Cardiac fibroblast (primary cell): ENCODE results near the gene ZNF548.

Source experiments
- DNase-seq, 2 donors: peaks; one replicate each; pipeline versions ENCODE4 v3.0.0 to v3.0.0-alpha.2; 2010; ENCODE audit warnings: low read depth in 2 of 2
- H3K4me3 ChIP-seq, 2 donors: replicated peaks in 1 of 2; 1 replicate in 1 of 2; 2 replicates in 1 of 2; pipeline ENCODE4 v1.5.1; 2011; ENCODE audit warnings: low read depth in 2 of 2, low read length in 2 of 2, mild to moderate bottlenecking in 2 of 2, moderate library complexity in 1 of 2
- TF ChIP-seq, protein P1 (sequence below): IDR thresholded peaks from one replicate; pipeline ENCODE4 v1.5.1; 2011; ENCODE audit warnings: low read depth, mild to moderate bottlenecking, low read length, inconsistent platforms

Gene ZNF548

DNA sequence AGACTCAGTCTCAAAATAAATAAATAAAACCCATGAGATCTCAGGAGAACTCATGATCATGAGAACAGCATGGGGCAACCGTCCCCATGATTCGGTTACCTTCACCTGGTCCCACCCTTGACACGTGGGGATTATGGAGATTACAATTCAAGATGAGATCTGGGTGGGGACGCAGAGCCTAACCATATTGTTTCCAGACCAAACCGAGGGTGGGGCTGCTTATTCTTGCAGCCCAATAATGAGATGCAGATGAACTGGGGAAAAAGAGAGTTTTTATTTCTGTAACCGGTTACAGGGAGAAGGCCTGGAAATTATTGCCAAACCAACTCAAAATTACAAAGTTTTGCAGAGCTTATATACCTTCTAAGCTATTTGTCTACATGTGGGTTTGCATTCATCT, 13.5 kb upstream of the ZNF548 start:
- DNase-seq = no peak
- no peak overlapping the region for H3K4me3 ChIP-seq
- TF ChIP-seq, protein P1, sequence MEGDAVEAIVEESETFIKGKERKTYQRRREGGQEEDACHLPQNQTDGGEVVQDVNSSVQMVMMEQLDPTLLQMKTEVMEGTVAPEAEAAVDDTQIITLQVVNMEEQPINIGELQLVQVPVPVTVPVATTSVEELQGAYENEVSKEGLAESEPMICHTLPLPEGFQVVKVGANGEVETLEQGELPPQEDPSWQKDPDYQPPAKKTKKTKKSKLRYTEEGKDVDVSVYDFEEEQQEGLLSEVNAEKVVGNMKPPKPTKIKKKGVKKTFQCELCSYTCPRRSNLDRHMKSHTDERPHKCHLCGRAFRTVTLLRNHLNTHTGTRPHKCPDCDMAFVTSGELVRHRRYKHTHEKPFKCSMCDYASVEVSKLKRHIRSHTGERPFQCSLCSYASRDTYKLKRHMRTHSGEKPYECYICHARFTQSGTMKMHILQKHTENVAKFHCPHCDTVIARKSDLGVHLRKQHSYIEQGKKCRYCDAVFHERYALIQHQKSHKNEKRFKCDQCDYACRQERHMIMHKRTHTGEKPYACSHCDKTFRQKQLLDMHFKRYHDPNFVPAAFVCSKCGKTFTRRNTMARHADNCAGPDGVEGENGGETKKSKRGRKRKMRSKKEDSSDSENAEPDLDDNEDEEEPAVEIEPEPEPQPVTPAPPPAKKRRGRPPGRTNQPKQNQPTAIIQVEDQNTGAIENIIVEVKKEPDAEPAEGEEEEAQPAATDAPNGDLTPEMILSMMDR = no peak

DNA sequence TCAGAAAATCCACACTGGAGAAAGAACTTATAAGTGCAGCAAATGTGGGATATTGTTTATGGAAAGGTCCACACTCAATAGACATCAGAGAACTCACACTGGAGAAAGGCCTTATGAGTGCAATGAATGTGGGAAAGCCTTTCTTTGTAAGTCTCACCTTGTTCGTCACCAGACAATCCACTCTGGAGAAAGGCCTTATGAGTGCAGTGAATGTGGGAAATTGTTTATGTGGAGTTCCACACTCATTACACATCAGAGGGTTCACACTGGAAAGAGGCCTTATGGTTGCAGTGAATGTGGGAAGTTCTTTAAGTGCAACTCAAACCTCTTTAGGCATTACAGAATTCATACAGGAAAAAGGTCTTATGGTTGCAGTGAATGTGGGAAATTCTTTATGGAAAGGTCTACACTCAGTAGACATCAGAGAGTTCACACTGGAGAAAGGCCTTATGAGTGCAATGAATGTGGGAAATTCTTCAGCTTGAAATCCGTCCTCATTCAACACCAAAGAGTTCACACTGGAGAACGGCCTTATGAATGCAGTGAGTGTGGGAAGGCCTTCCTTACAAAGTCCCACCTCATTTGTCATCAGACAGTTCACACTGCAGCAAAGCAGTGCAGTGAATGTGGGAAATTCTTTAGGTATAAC, 12.0 kb upstream of the ZNF548 start:
- DNase-seq = no peak
- no peak overlapping the region for H3K4me3 ChIP-seq
- TF ChIP-seq, protein P1 = no peak

DNA sequence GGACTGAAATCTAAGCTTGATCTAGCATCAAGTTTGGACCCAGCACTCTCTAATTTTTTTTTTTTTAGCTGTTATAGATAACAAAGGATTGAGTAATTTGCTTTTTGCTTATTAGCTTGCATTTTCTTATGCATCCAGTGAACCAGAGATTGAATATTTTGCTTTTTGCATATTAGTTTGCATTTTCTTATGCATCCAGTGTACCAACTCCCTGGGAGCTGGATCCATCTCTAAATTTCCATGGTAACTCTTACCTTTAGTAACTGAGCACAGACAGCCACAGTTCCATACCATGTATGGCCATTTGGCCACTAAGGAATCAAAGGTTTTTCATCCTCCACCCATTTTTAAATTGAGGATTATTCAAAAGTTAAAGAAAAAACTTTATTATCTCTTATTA, 8.7 kb upstream of the ZNF548 start:
- H3K4me3 ChIP-seq = no peak overlapping the region
- no peak for DNase-seq
- TF ChIP-seq, protein P1 = no peak

DNA sequence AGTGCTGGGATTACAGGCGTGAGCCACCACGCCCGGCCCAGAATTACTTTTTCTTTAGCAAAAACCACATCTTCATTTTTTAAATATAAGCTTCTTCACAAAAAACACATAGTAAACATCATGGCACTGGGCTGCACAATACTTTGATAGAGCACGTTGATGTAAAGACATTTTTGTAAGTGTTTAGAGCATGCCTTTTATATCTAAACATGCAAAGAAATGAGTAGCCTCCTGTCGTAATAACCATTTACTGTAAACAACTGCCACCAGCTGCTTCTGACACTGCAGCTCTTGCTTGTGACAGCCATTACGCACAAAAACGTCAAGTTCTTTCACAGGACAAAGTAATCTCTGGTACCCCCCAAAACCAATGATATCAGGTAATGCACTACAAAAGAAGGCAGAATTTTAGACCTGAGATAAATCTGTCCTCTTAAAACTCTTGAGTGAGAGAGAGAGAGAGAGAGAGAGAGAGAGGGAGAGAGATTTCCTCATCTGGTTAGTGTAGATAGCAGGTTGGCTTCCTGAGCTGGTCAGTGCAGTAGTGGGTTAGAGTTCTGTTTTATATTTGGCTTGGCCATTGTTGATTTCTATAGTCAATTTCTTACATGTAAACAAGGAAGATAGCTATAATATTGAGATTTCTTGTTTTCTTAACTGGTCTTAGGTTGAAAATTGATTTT, 6.7 kb upstream of the ZNF548 start:
- no peak overlapping the region for H3K4me3 ChIP-seq
- DNase-seq = no peak
- TF ChIP-seq, protein P1 = no peak

DNA sequence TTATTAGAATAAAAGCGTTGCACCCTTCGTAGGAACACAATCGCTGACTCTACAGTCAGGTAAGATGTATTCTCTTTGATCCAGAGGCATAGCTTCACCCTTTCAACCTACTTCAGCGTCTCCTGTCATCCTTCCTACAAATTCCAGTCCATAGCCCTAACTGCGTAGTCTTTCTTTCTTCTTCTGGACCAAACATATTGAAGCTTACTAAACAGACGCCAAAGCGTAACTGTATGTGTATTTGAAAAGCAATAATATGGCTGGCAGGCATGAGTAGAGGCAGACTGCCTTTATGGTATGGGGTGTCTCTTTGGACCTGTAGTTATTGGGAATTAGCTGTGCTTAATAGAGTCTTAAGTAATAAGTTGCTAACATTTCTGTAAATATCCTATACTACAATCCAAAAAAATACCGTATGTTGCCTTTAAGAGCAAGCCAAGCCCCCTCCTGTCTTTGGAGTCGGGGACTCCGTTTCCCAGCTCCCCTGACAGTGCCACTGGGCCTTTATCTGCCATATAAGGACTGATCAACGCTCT, 392 bp upstream of the ZNF548 start:
- no peak for DNase-seq

DNA sequence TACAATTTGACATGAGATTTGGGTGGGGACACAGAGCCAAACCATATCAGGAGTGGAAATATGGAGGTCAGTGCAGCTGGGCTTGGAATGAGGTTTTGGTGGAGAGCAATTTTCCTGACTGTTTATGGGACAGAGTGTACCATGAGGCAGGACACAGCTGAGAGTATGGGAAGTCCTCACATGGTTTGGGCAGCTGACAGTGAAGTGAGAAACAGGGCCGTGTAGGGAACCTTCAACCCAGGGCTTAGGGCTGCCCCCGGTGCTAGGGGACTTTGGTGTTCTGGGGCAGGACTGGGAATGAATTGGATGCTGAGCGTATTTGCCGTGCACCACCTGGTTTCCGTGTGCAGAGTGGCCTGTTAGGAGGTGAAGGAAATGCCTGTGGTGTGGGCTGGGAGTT, 6.1 kb downstream of the ZNF548 start:
- TF ChIP-seq, protein P1 = no peak
- no peak for DNase-seq
- H3K4me3 ChIP-seq = no peak overlapping the region

More for the DNA sequence above, 392 bp upstream of the ZNF548 start:
- TF ChIP-seq, protein P1 = no peak
- H3K4me3 ChIP-seq = peak overlapping the region; percentile 77 to 95

DNA sequence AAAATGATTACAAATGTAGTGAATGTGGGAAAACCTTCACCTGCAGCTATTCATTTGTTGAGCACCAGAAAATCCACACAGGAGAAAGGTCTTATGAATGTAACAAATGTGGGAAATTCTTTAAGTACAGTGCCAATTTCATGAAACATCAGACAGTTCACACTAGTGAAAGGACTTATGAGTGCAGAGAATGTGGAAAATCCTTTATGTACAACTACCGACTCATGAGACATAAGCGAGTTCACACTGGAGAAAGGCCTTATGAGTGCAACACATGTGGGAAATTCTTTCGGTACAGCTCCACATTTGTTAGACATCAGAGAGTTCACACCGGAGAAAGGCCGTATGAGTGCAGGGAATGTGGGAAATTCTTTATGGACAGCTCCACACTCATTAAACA, 9.2 kb downstream of the ZNF548 start:
- no peak overlapping the region for H3K4me3 ChIP-seq
- TF ChIP-seq, protein P1 = no peak
- no peak for DNase-seq
